Measurements from ENCODE around the gene SOD1. TPM values are rescaled to one million over a fixed set of nuclear protein-coding genes. Genes with fewer than 3 reads are reported as not detected.

SOD1 gene
- total RNA-seq, 1 donor from 2014 or later = 232 TPM

- Mint-ChIP-seq H3K27ac (no peak overlapping the region), H3K36me3 (peaks cover 49% of the 10 kb centered on the region), H3K4me1 (ENCODE audit: unreplicated experiment) (no peaks in the 10 kb centered on the region), H3K27me3 (no peaks in the 10 kb centered on the region), H3K9me3 (no peaks in the 10 kb centered on the region), H3K4me3 (no peak overlapping the region)
- no peak for DNase-seq (ENCODE audit: extremely low spot score, unreplicated experiment)
- no peak for TF ChIP-seq CTCF (conservative IDR thresholded peaks at IDR 0.05)
Observed at GRCh38 chr21:31698461-31698860, 39.0 kb downstream of the SOD1 start.

- DNase-seq (ENCODE audit: extremely low spot score, unreplicated experiment) = no peak
- Mint-ChIP-seq H3K4me3 (no peak overlapping the region), H3K9me3 (no peaks in the 10 kb centered on the region), H3K36me3 (peaks cover 40% of the 10 kb centered on the region), H3K4me1 (ENCODE audit: unreplicated experiment) (no peaks in the 10 kb centered on the region), H3K27ac (no peak overlapping the region), H3K27me3 (no peaks in the 10 kb centered on the region)
- TF ChIP-seq CTCF (conservative IDR thresholded peaks at IDR 0.05) = no peak
Observed at GRCh38 chr21:31700040-31700439, 40.5 kb downstream of the SOD1 start.

- Mint-ChIP-seq H3K36me3 (peaks cover 11% of the 10 kb centered on the region), H3K4me1 (ENCODE audit: unreplicated experiment) (peaks cover 18% of the 10 kb centered on the region), H3K4me3 (peak overlapping the region; percentile 1), H3K27me3 (no peaks in the 10 kb centered on the region), H3K9me3 (no peaks in the 10 kb centered on the region), H3K27ac (no peak overlapping the region)
- TF ChIP-seq CTCF (conservative IDR thresholded peaks at IDR 0.05) = no peak
- DNase-seq (ENCODE audit: extremely low spot score, unreplicated experiment) = no peak
Observed at GRCh38 chr21:31706562-31706961, 47.1 kb downstream of the SOD1 start.

GRCh38 chr21:31707499-31707898, 48.0 kb downstream of the SOD1 start:
- H3K27ac Mint-ChIP-seq = no peak overlapping the region
- peaks cover 18% of the 10 kb centered on the region for H3K4me1 Mint-ChIP-seq (ENCODE audit: unreplicated experiment)
- no peak overlapping the region for H3K4me3 Mint-ChIP-seq
- no peak for TF ChIP-seq CTCF (conservative IDR thresholded peaks at IDR 0.05)
- no peak for DNase-seq (ENCODE audit: extremely low spot score, unreplicated experiment)
- H3K9me3 Mint-ChIP-seq = no peaks in the 10 kb centered on the region
- H3K27me3 Mint-ChIP-seq = no peaks in the 10 kb centered on the region
- peaks cover 5% of the 10 kb centered on the region for H3K36me3 Mint-ChIP-seq

- Mint-ChIP-seq H3K27ac (no peak overlapping the region), H3K4me1 (ENCODE audit: unreplicated experiment) (peaks cover 25% of the 10 kb centered on the region), H3K9me3 (no peaks in the 10 kb centered on the region), H3K4me3 (no peak overlapping the region), H3K27me3 (no peaks in the 10 kb centered on the region), H3K36me3 (no peaks in the 10 kb centered on the region)
- no peak for TF ChIP-seq CTCF (conservative IDR thresholded peaks at IDR 0.05)
- DNase-seq (ENCODE audit: extremely low spot score, unreplicated experiment) = no peak
Observed at GRCh38 chr21:31708541-31708940, 49.0 kb downstream of the SOD1 start.

- Mint-ChIP-seq H3K36me3 (no peaks in the 10 kb centered on the region), H3K27me3 (no peaks in the 10 kb centered on the region), H3K9me3 (no peaks in the 10 kb centered on the region), H3K4me3 (no peak overlapping the region), H3K27ac (no peak overlapping the region), H3K4me1 (ENCODE audit: unreplicated experiment) (peaks cover 38% of the 10 kb centered on the region)
- DNase-seq (ENCODE audit: extremely low spot score, unreplicated experiment) = no peak
- TF ChIP-seq CTCF (conservative IDR thresholded peaks at IDR 0.05) = no peak
Observed at GRCh38 chr21:31710586-31710985, 51.1 kb downstream of the SOD1 start.
